ENCODE measurements around the gene TMEM11.

DNA sequence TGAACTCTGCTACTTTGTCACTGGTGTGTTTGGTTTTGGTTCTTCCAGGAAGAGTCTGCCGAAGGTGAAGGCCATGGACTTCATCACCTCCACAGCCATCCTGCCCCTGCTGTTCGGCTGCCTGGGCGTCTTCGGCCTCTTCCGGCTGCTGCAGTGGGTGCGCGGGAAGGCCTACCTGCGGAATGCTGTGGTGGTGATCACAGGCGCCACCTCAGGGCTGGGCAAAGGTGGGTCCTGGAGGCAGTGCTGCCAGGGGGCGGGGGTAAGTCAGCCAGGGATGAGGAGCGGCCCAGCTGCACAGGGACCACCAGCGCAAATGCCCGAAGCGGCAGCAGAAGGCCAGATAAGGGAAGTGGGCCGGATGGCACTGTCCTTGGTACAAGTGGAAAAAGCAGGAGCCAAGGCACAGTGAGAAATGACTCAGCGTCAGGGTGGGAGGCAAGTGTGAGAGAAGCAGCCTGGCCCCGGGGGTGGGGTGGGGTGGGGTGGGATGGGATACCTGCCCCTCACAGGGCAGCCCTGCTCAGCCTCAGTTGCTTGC lies 41.9 kb downstream of the TMEM11 start:
- TF ChIP-seq CTCF (IDR thresholded peaks at IDR 0.05) = no peak
- no peak for TF ChIP-seq EZH2 (IDR thresholded peaks at IDR 0.05; ENCODE audit: borderline replicate concordance, insufficient read depth, low read depth, low read length, poor library complexity, severe bottlenecking)
